KMS-11 (cell line): ENCODE measurements around the gene TTLL11.

Experiments
- H2AFZ ChIP-seq: fragments of 200-600 bp; sonication (generic); 2 replicates; pipeline ENCODE4 v1.6.1; 2016; ENCODE audit warnings: antibody characterized with exemption, mixed run types, low read depth
- H3K27ac ChIP-seq: fragments of 200-600 bp; sonication (generic); 2 replicates; pipeline ENCODE4 v1.6.1; 2016; ENCODE audit warnings: mild to moderate bottlenecking, mixed run types
- H3K27me3 ChIP-seq: fragments of 200-600 bp; sonication (generic); 2 replicates; pipeline ENCODE4 v1.6.1; 2017; ENCODE audit warnings: mild to moderate bottlenecking, low read depth, mixed run types, moderate library complexity; ENCODE audit not compliant: insufficient read depth
- H3K36me3 ChIP-seq: fragments of 200-600 bp; sonication (generic); 2 replicates; pipeline ENCODE4 v1.6.1; 2017; ENCODE audit warnings: mild to moderate bottlenecking, mixed run types; ENCODE audit not compliant: insufficient read depth
- H3K4me1 ChIP-seq: fragments of 200-600 bp; sonication (generic); 2 replicates; pipeline ENCODE4 v1.6.1; 2016; ENCODE audit warnings: mild to moderate bottlenecking, low read depth, mixed run types; ENCODE audit not compliant: poor library complexity, severe bottlenecking
- H3K4me2 ChIP-seq: fragments of 200-600 bp; sonication (generic); 2 replicates; pipeline ENCODE4 v1.7.0; 2016; ENCODE audit warnings: mild to moderate bottlenecking, mixed run types
- H3K4me3 ChIP-seq: fragments of 200-600 bp; sonication (generic); IDR thresholded peaks from 2 replicates; pipeline ENCODE4 v1.6.1; 2017; ENCODE audit warnings: low read depth, low read length, mixed read lengths; ENCODE audit not compliant: insufficient read depth
- H3K79me2 ChIP-seq: fragments of 200-600 bp; sonication (generic); 2 replicates; pipeline ENCODE4 v1.6.1; 2016; ENCODE audit warnings: low read depth, mixed run types; ENCODE audit not compliant: insufficient read depth
- H3K9ac ChIP-seq: fragments of 200-600 bp; sonication (generic); 2 replicates; pipeline ENCODE4 v1.6.1; 2016; ENCODE audit warnings: mild to moderate bottlenecking, mixed run types
- H4K20me1 ChIP-seq: fragments of 200-600 bp; sonication (generic); 2 replicates; pipeline ENCODE4 v1.6.1; 2016; ENCODE audit warnings: mild to moderate bottlenecking, mixed run types; ENCODE audit not compliant: insufficient read depth
- TF ChIP-seq, protein P1 (sequence below): fragments of 200-600 bp; sonication (generic); conservative IDR thresholded peaks from 2 replicates; pipeline ENCODE4 v1.6.1; 2017; ENCODE audit warnings: low read depth, mild to moderate bottlenecking, antibody characterized with exemption, low read length, moderate library complexity, mixed read lengths

TTLL11 gene

DNA sequence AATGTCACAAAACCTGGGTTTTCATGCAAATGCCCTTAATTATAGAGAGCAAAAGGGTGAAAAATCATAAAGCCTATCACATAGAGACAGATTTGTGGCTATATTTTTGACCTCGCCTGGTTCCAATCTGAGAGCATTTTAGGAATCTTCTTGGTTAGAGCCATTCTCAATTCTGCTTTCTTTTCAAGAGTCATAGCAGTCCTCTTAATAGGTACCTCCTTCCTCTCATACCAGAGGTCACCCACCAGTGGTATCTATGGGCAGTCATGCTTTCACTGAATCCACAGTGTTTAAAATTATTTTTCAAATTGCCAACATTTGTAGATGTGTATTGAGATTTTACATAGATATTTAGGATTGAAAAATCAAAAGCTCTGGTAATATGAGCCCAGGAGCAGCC lies 226.2 kb downstream of the TTLL11 start:
- no peaks in the 10 kb centered on the region for H3K27me3 ChIP-seq
- no peak overlapping the region for H3K27ac ChIP-seq
- no peak overlapping the region for H2AFZ ChIP-seq
- H3K4me2 ChIP-seq = no peak overlapping the region
- no peaks in the 10 kb centered on the region for H3K79me2 ChIP-seq
- H3K36me3 ChIP-seq = no peaks in the 10 kb centered on the region
- H3K4me3 ChIP-seq = no peak overlapping the region
- no peak overlapping the region for H3K9ac ChIP-seq
- no peaks in the 10 kb centered on the region for H4K20me1 ChIP-seq
- H3K4me1 ChIP-seq = no peaks in the 10 kb centered on the region
- TF ChIP-seq, protein P1, sequence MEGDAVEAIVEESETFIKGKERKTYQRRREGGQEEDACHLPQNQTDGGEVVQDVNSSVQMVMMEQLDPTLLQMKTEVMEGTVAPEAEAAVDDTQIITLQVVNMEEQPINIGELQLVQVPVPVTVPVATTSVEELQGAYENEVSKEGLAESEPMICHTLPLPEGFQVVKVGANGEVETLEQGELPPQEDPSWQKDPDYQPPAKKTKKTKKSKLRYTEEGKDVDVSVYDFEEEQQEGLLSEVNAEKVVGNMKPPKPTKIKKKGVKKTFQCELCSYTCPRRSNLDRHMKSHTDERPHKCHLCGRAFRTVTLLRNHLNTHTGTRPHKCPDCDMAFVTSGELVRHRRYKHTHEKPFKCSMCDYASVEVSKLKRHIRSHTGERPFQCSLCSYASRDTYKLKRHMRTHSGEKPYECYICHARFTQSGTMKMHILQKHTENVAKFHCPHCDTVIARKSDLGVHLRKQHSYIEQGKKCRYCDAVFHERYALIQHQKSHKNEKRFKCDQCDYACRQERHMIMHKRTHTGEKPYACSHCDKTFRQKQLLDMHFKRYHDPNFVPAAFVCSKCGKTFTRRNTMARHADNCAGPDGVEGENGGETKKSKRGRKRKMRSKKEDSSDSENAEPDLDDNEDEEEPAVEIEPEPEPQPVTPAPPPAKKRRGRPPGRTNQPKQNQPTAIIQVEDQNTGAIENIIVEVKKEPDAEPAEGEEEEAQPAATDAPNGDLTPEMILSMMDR = no peak

DNA sequence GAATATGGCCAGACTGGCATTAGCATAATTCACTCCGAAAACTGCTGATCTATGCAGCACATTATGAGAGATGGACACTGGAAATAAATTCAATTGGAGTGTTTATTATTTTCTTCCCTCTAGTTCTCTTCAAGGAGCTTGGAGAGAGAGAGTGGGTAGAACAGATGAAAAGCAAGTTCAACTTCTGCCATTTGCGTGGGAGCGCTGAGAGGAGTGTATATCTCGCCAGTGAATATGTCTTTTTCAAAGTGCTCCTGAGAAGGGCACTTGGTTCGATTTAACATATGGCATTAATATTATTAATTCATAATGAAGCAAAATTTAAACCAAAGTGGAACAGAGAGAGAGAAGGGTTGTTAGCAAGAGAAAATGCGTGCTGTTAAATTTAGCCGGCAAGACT lies 227.2 kb downstream of the TTLL11 start:
- Histone ChIP-seq H4K20me1 (no peaks in the 10 kb centered on the region), H3K27me3 (no peaks in the 10 kb centered on the region), H3K4me2 (no peak overlapping the region), H3K4me3 (no peak overlapping the region), H3K79me2 (no peaks in the 10 kb centered on the region), H2AFZ (no peak overlapping the region), H3K4me1 (no peaks in the 10 kb centered on the region), H3K9ac (no peak overlapping the region), H3K36me3 (no peaks in the 10 kb centered on the region), H3K27ac (no peak overlapping the region)
- TF ChIP-seq, protein P1 = no peak

DNA sequence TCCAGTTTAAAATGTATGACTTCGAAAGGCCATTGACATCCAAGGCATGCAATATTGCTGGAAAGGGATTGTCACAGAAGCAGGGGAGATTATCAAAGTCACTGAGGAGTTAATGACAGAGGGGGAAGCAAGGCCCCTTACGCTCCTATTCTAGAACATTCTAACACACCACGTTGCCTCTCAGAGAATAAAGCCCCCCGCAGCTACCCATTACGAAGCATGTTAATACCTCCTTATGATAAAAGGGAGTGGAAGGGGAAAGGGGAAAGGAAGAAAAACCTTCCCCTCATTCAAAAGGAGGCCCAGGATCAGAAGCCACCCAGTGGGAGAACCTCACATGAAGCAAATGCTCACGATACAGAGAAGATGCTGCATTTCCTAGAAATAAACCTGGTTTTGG lies 228.0 kb downstream of the TTLL11 start:
- TF ChIP-seq, protein P1 = no peak
- no peaks in the 10 kb centered on the region for H3K36me3 ChIP-seq
- H3K9ac ChIP-seq = no peak overlapping the region
- H3K4me2 ChIP-seq = no peak overlapping the region
- no peaks in the 10 kb centered on the region for H3K27me3 ChIP-seq
- H2AFZ ChIP-seq = no peak overlapping the region
- no peaks in the 10 kb centered on the region for H3K79me2 ChIP-seq
- no peak overlapping the region for H3K27ac ChIP-seq
- no peaks in the 10 kb centered on the region for H4K20me1 ChIP-seq
- no peak overlapping the region for H3K4me3 ChIP-seq
- H3K4me1 ChIP-seq = no peaks in the 10 kb centered on the region

DNA sequence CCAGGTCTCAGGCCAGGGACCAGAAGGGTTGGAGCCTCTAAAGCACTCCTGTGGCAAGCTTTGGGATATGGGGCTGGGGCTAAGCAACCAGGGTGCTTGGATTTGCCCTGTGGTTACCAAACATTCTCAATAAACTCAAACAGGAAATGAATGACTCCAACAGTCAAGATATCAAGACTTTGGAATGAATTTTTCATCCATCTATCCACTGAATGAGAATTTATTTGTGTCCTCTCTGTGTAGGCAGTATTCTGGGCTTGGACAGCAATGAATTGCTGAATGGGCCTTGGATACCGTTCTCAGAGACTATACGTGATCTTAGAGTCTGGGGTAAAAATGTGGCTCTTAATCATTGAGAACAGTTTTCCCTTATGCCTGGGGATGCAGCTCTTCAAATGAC lies 229.2 kb downstream of the TTLL11 start:
- Histone ChIP-seq H3K4me2 (no peak overlapping the region), H3K4me3 (no peak overlapping the region), H2AFZ (no peak overlapping the region), H3K4me1 (no peaks in the 10 kb centered on the region), H3K27ac (no peak overlapping the region), H3K36me3 (no peaks in the 10 kb centered on the region), H3K79me2 (no peaks in the 10 kb centered on the region), H3K9ac (no peak overlapping the region), H4K20me1 (no peaks in the 10 kb centered on the region), H3K27me3 (no peaks in the 10 kb centered on the region)
- TF ChIP-seq, protein P1 = no peak
